ACC112 (cell line): ENCODE data around the gene CCNL2.

ENCODE experiments used
- H2AFZ ChIP-seq: fragments of 200-600 bp; sonication (generic); one replicate; pipeline ENCODE4 v1.6.0; 2017; ENCODE audit warnings: antibody characterized with exemption, low read length; ENCODE audit not compliant: unreplicated experiment
- H3K27ac ChIP-seq: fragments of 200-600 bp; sonication (generic); 2 replicates; pipeline ENCODE4 v1.5.1; 2014; ENCODE audit warnings: low read depth, mild to moderate bottlenecking, antibody characterized with exemption, low read length, moderate library complexity
- H3K27me3 ChIP-seq: fragments of 200-600 bp; sonication (generic); 2 replicates; pipeline ENCODE4 v1.6.1; 2014; ENCODE audit warnings: mild to moderate bottlenecking, antibody characterized with exemption, low read length, moderate library complexity, mixed read lengths; ENCODE audit not compliant: insufficient read depth
- H3K36me3 ChIP-seq: fragments of 200-600 bp; sonication (generic); 2 replicates; pipeline ENCODE4 v1.6.1; 2016; ENCODE audit warnings: mild to moderate bottlenecking, antibody characterized with exemption, low read length, moderate library complexity, mixed read lengths; ENCODE audit not compliant: insufficient read depth
- H3K4me1 ChIP-seq: fragments of 200-600 bp; sonication (generic); one replicate; pipeline ENCODE4 v1.6.1; 2016; ENCODE audit warnings: low read length, mixed read lengths; ENCODE audit not compliant: insufficient read depth, unreplicated experiment, control insufficient read depth
- H3K4me3 ChIP-seq: fragments of 200-600 bp; sonication (generic); 2 replicates; pipeline ENCODE4 v1.5.1; 2014; ENCODE audit warnings: mild to moderate bottlenecking, low read depth, low read length
- H3K79me2 ChIP-seq: fragments of 200-600 bp; sonication (generic); one replicate; pipeline ENCODE4 v1.6.0; 2016; ENCODE audit warnings: low read length; ENCODE audit not compliant: control insufficient read depth, unreplicated experiment, insufficient read depth

Gene CCNL2

GRCh38 chr1:1380860-1381259 is 18.3 kb downstream of the CCNL2 start:
- H3K79me2 ChIP-seq, result no peaks in the 10 kb centered on the region
- no peaks in the 10 kb centered on the region for H3K27me3 ChIP-seq
- peaks cover 4% of the 10 kb centered on the region for H3K4me1 ChIP-seq
- H2AFZ ChIP-seq, result no peak overlapping the region
- no peak overlapping the region for H3K4me3 ChIP-seq
- H3K27ac ChIP-seq, result no peak overlapping the region
- peaks cover 1% of the 10 kb centered on the region; the same call in 1 of the 2 replicates for H3K36me3 ChIP-seq

DNA sequence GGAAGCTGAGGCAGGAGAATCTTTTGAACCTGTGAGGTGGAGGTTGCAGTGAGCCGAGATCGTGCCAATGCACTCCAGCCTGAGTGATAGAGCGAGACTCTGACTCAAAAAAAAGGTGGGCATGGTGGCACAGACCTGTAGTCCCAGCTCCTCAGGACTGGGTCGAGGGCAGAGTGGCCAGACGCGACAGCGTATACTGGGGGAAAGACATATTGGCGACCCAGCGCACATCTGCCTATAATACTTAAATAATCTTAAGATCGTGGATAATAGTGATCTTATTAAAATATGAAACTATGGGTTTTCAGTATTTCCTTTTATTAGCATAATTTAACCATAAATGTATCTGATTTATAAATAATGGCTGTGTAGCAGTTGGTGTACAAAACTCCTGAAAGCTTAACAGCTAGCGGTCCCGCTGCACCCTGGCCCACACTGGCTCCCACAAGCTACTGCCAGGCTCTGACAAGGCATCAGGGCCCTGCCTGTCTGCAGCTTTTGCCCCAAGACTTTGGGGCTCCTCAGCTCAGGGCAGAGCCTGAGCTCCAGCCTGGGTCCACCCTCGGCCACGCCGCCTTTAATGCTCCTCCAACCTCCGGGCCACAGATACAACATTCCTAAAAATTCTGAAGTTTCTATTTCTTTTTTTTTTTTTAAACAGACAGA is 21.5 kb downstream of the CCNL2 start:
- Histone ChIP-seq H3K36me3 (no peaks in the 10 kb centered on the region; the same call in 1 of the 2 replicates), H2AFZ (no peak overlapping the region), H3K27ac (no peak overlapping the region), H3K27me3 (no peaks in the 10 kb centered on the region), H3K4me3 (no peak overlapping the region), H3K79me2 (peaks cover 20% of the 10 kb centered on the region), H3K4me1 (peaks cover 18% of the 10 kb centered on the region)

- Histone ChIP-seq H3K4me3 (no peak overlapping the region; the same call in 1 of the 2 replicates), H3K27me3 (no peaks in the 10 kb centered on the region), H3K36me3 (no peaks in the 10 kb centered on the region; the same call in 1 of the 2 replicates), H3K4me1 (peaks cover 20% of the 10 kb centered on the region), H2AFZ (no peak overlapping the region), H3K79me2 (peaks cover 25% of the 10 kb centered on the region), H3K27ac (no peak overlapping the region)
Measured at GRCh38 chr1:1376551-1377226, 22.4 kb downstream of the CCNL2 start.

- Histone ChIP-seq H2AFZ (peak within 1 kb of the TSS; percentile 75), H3K4me3 (peak within 1 kb of the TSS; percentile 97), H3K4me1 (peaks cover 25% of the 10 kb centered on the region), H3K79me2 (peaks cover 25% of the 10 kb centered on the region), H3K27me3 (no peaks in the 10 kb centered on the region), H3K27ac (peak within 1 kb of the TSS; percentile 87), H3K36me3 (no peaks in the 10 kb centered on the region; the same call in 1 of the 2 replicates)
Measured at GRCh38 chr1:1374929-1375662, 24.0 kb downstream of the CCNL2 start, which contains the start of gene AURKAIP1. AURKAIP1 (minus strand) TSS chr1:1375207; CDS start chr1:1374756, 451 bp downstream.

DNA sequence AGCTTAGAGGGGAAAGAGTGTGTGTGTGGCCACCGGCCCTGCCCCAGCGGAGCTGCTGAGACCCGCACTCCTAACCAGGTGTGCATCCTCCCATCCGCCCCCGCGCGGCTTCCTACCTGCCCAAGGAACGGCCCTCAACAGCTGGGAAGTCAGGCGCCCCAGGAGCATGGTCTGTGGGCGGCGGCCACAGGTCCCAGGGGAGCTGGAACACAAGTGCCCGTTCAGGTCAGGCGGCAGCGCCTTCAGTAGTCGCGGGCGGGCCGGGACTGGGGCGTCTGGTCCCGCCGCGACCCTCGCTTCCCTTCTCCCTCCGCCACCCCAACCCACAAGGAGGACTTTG is 24.6 kb downstream of the CCNL2 start:
- Histone ChIP-seq H3K27ac (peak overlapping the region; percentile 87), H3K36me3 (no peaks in the 10 kb centered on the region; the same call in 1 of the 2 replicates), H2AFZ (peak overlapping the region; percentile 75), H3K27me3 (no peaks in the 10 kb centered on the region), H3K4me3 (peak overlapping the region; percentile 97), H3K4me1 (peaks cover 25% of the 10 kb centered on the region), H3K79me2 (peaks cover 25% of the 10 kb centered on the region)

DNA sequence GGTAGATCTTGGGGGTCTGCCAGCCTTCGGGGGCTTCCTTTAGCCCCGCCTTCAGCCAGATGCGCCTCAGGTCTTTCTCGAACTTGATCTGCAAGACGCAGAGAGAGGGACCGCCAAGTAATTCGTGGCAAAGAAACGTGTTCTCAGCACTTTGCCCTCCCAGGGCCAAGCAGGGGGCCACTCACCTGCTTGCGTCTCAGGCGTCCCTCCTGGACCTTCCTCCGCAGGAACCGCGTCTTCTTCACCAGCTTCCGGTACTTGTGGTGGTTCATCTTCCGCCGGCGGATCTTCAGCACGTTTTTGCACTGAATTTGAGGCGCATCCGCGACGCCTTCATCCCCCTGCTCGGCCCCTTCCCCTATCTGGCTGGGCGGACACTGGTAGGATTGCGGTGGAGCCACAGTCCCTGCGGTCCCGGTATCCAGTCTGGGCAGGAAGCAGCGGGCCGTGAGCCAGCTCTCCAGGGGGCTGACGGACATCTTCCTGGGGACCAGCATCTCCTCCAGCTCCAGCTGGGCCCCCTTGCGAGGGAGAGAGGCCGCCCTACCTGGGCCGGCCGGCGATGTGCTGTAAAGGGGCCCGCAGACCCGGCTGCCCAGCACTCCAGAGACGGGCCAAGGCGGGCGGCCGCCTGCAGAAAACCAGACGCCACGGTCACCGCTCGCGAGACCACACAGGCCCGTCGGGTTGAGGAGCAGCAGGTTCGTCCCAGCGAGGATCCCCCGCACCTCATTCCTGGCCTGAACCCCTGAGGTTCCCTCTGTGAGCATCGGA is 25.1 kb downstream of the CCNL2 start:
- Histone ChIP-seq H2AFZ (no peak overlapping the region), H3K79me2 (peaks cover 25% of the 10 kb centered on the region), H3K36me3 (no peaks in the 10 kb centered on the region; the same call in 1 of the 2 replicates), H3K4me3 (peak overlapping the region; percentile 97), H3K4me1 (peaks cover 25% of the 10 kb centered on the region), H3K27ac (no peak overlapping the region), H3K27me3 (no peaks in the 10 kb centered on the region)

GRCh38 chr1:1373051-1373814 is 25.9 kb downstream of the CCNL2 start:
- Histone ChIP-seq H3K27ac (no peak overlapping the region), H3K27me3 (no peaks in the 10 kb centered on the region), H3K4me1 (peaks cover 25% of the 10 kb centered on the region), H3K79me2 (peaks cover 25% of the 10 kb centered on the region), H2AFZ (no peak overlapping the region), H3K4me3 (peak overlapping the region; percentile 97), H3K36me3 (no peaks in the 10 kb centered on the region; the same call in 1 of the 2 replicates)

GRCh38 chr1:1371746-1372711 is 27.1 kb downstream of the CCNL2 start:
- no peaks in the 10 kb centered on the region for H3K27me3 ChIP-seq
- no peak overlapping the region for H2AFZ ChIP-seq
- H3K36me3 ChIP-seq, result no peaks in the 10 kb centered on the region; the same call in 1 of the 2 replicates
- H3K79me2 ChIP-seq, result peaks cover 25% of the 10 kb centered on the region
- peaks cover 25% of the 10 kb centered on the region for H3K4me1 ChIP-seq
- no peak overlapping the region for H3K4me3 ChIP-seq
- no peak overlapping the region for H3K27ac ChIP-seq

DNA sequence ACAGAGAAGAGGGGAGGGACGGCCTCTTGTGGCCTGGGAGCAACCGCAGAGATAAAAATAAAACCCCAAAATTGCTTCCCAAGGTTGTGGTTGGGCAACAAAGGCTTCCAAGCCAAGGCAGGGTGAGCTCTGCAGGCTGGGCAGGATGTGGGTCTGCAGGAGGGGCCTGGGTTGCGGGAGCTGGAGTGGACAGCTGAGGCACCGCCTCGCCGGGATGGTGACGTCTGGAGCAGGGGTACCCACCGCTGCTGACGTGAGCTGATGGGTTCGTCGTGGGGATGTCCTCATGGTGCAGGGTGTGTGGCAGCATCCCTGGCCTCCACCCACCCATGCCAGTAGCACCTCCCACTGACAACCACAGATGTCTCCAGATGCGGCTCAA is 27.8 kb downstream of the CCNL2 start:
- Histone ChIP-seq H3K27me3 (no peaks in the 10 kb centered on the region), H3K79me2 (peaks cover 25% of the 10 kb centered on the region), H3K4me3 (no peak overlapping the region), H2AFZ (no peak overlapping the region), H3K27ac (no peak overlapping the region), H3K36me3 (no peaks in the 10 kb centered on the region; the same call in 1 of the 2 replicates), H3K4me1 (peaks cover 25% of the 10 kb centered on the region)
